SKM-1 treated with dmso at 0.1 percent for 144 hours (cell line): Measurements from ENCODE around the gene SORBS1.
A peak's percentile ranks its signal among the peaks of the same experiment; 100 is the strongest.

Experiments used
- DNase-seq: peaks from one replicate; lab custom pipeline; 2025; ENCODE audit not compliant: unreplicated experiment; lab: John Stamatoyannopoulos, UW

Gene SORBS1

GRCh38 chr10:95394161-95394880 lies 166.8 kb downstream of the SORBS1 start:
- DNase-seq, result no peak

DNA sequence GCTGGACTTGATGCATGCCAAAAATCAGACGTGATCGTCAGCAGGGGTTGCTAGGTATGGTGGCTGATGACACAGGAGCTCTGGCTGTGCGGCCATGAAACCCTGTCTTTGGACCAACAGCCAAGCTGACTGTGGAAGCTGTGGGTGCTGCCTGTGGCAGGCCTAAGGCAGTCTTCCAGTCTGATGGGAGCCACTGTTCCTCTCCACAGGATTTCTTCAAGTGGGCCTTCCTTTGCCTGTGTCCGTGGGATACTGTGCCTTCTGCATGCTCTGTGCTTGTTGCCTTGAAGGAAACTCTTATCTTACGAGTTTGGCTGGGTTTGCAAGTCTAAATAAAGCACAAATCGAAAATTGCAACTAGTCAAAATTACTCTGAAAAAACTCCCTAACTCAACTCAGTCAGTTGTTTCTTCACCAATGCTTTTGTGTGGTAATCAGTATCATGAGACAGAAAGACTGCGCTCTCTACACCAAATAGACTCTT lies 168.4 kb downstream of the SORBS1 start:
- DNase-seq, result no peak

GRCh38 chr10:95392217-95392584 lies 169.0 kb downstream of the SORBS1 start:
- DNase-seq, result no peak

- DNase-seq, result no peak
Observed at GRCh38 chr10:95391581-95392216, 169.5 kb downstream of the SORBS1 start.

DNA sequence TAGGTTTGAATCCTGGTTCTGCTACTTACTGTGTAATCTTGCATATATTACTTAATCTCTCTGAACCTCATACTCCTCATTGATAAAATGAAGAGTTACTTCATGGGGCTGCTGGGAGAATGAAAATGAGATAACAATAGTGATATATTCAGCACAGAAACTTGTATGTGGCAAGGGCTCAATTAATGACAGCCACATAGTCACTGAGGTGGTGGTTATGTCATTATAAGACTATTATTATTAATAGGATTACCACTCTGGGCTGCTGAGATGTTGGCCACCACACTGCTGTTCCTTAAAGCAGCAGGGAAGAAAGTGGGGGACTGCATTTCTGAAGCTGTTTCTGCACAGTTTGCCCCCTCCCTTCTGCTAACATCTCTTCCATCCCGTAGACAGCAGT lies 170.0 kb downstream of the SORBS1 start:
- no peak for DNase-seq

GRCh38 chr10:95389982-95390381 lies 171.2 kb downstream of the SORBS1 start:
- DNase-seq, result peak; percentile 42

DNA sequence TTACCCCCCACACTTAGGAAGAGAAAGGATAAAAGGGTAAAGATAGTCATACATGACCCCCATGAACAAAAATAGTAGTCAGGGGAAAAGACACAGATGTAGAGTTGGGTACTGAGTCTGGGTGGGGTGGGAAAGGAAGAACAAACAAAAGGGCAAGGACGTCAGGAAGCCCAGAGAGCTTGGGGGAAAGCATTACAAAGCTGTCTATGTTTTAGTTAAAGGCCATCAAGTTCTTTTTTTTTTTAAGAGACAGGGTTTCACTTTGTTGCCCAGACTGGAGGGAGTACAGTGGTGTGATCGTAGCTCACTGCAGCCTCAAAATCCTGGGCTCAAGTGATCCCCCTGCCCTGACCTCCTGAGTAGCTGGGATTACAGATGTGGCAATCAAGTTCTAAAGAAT lies 172.0 kb downstream of the SORBS1 start:
- no peak for DNase-seq

DNA sequence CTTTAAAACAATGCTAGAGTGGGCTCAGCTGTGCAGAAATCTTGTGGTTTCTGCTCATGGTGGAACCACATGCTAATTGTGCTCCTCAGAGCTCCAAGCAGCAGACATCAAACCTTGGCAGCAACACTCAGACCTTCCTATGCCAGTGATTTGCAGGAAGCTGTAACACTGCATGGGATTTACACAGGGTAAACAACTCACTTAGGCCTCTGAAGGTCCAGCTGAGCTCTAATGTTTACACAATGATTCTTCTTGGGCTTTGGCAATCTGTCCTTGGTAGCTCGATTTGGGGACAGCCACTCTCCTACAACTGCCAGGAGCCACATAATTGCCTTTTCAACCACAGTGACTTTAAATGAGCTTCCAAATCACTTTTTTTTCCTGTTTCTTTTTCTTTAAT lies 172.6 kb downstream of the SORBS1 start:
- DNase-seq, result no peak

DNA sequence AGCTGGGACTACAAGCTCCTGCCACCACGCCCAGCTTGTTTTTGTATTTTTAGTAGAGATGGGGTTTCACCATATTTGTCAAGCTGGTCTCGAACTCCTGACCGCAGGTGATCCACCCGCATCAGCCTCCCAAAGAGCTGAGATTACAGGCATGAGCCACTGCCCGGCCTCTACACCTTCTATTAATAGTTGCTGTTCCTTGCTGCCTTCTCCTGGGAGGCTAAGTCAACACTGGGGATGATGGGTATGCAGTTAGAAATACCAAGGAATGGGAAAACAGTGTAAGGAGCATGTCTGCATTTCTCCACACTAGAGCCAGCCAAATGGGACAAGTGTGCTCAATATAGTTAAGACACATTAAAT lies 173.1 kb downstream of the SORBS1 start:
- no peak for DNase-seq

DNA sequence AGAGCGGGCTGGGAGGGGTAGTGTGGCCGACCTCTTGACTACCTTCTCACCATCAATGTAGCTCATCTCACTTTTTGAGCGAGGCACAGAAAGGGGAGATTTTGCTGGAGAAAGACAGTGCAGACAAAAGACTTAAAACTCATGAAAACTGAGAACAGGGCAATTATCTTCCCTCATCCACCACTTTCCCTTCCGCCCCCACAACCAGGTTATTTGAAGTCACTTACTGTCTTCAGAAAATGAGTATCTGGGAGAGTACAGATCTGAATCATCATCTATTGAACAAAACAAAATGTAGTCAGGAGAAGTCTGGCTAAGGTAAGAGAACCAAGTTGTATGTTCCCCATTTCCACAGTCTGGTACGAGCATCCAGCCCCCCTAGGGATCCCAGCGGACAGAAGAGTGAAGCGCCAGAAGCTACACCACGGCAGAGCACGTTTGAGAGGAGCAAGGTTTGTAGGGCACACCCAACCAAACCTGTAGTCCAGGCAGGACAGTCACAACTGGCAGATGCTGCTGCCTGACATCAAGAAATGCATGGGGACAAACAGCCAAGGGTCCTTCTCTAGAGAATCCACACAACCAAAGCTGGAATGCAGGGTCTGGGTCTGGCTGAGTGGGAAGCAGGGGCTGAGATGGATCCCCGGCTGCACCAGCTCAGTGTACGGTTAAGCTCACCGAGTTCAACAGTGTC lies 177.0 kb downstream of the SORBS1 start:
- no peak for DNase-seq

- no peak for DNase-seq
Observed at GRCh38 chr10:95382596-95382995, 178.6 kb downstream of the SORBS1 start.

GRCh38 chr10:95382174-95382573 lies 179.0 kb downstream of the SORBS1 start:
- DNase-seq, result no peak

DNA sequence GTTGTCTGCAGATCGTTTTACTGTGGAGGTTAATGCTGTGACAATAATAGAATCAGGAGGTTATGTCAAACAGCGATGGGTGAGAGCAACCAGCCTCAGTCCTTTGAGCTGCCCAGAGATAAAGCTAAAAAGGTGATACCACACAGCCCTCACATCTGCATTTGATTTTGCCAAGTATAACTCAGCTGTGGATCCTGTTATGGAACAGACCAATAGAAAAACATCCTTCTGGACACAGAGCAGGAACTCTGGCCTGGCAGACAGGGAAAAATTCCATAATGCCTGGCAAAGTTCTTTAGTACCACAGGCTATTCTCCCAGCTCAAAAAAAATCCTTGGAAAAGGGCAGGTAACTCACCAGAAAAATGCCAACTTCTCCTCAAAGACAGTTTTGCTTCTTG lies 183.2 kb downstream of the SORBS1 start:
- no peak for DNase-seq

DNA sequence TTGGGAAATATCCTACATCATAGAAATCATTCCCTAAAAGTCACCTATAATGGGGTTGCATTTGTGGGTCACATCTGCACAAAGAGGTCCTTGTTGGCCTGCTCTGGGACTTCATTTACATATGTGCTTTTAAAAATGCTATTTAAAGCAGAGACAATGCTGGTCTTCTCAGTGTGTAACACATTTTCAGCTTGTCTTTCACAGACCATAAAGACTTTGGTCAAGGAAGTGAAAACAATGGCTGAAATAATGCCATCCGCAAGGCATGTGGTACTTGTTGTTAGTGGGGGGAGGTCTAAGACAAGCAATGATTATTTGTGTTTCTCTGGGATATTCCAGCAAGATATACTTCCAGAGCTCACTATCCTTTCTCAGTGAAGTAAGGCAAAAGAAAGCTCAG lies 185.8 kb downstream of the SORBS1 start:
- no peak for DNase-seq

- DNase-seq, result peak; percentile 79
Observed at GRCh38 chr10:95374597-95375209, 186.5 kb downstream of the SORBS1 start.

- DNase-seq, result no peak
Observed at GRCh38 chr10:95373660-95374059, 187.5 kb downstream of the SORBS1 start.

GRCh38 chr10:95364342-95364741 lies 196.8 kb downstream of the SORBS1 start:
- DNase-seq, result no peak

DNA sequence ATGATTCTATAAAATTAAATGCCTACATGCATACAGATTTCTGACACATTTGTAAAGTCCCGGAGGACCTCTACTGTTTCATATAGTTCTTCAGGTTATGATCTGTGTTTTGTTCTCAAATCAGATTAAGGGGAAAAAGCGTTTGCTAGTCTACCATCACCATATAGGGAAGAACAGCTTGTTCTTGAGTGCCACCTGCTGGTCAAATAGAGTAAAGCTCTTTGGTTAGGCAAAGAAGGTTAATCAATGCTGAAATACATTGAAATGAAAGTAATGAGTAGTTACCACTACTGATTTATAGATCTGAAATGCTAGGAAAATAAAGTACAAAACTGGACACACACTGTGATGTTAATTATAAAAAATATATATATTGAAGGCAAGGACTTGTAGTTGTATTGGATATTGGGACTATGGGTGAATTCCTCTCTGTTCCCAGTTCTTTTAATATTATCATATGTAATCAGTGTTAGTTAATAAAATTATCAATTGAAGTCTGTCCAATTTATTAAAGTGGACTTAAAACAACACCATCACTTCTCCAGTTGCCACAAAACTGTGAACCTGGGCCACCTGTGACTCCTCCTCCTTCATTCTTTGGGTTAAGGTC lies 197.8 kb downstream of the SORBS1 start:
- DNase-seq, result peak; percentile 77

DNA sequence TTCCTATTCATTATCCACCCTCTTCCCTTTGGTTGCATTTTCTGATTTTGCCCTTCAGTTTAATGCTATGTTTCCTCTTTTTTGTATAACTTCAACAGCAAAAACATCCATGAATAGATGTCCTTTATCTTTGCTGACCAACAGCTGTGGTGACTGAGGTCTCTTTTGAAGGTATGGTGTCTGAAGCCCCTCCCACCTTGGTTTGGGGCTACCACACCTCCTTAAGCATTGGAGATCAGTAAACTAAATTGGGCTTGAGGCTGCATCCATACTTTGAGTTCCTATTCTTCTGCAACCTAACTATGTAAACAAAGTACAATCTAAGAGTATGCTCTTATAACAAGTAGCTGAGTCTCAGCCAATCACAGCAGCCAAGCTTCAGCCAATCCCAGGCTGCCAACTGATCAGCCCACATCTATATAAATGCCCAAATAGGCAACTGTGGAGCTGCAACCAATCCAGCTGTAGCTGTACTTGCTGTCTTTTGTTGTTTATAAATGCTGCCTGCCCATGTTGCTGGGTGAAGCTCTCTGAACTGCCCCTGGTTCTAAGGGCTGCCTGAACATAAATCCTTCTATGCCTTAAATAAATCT lies 201.0 kb downstream of the SORBS1 start:
- DNase-seq, result no peak

DNA sequence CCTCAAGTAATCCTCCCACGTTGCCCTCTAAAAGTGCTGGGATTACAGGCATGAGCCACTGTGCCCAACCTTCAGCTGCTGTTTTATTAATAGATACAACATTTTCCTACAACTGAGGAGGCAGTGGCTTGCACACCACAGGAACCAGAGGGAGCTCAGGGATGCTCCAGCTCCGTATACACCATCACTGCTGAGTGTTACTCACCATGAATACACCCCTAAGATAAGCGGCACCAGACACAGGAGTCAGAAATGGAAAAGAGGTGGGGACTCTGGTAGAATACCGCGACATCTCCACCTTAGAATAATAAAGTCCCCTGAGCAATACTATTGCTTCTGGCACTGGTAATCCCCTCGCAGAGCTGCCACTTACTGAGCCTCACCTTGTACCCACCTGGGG lies 201.7 kb downstream of the SORBS1 start:
- DNase-seq, result no peak
